Activated CD4-positive, alpha-beta T cell treated with anti-CD3 and anti-CD28 coated beads, Interleukin-10, Interleukin-2, amounts not matched to agents 100 ng/mL and 50 ng/mL, durations not matched to agents 16 hours and 8 hours (primary cell): ENCODE results near the gene GNRHR.

Experiments
- DNase-seq: peaks from one replicate; pipeline ENCODE4 v3.0.0-alpha.2; 2020

Gene GNRHR

DNA sequence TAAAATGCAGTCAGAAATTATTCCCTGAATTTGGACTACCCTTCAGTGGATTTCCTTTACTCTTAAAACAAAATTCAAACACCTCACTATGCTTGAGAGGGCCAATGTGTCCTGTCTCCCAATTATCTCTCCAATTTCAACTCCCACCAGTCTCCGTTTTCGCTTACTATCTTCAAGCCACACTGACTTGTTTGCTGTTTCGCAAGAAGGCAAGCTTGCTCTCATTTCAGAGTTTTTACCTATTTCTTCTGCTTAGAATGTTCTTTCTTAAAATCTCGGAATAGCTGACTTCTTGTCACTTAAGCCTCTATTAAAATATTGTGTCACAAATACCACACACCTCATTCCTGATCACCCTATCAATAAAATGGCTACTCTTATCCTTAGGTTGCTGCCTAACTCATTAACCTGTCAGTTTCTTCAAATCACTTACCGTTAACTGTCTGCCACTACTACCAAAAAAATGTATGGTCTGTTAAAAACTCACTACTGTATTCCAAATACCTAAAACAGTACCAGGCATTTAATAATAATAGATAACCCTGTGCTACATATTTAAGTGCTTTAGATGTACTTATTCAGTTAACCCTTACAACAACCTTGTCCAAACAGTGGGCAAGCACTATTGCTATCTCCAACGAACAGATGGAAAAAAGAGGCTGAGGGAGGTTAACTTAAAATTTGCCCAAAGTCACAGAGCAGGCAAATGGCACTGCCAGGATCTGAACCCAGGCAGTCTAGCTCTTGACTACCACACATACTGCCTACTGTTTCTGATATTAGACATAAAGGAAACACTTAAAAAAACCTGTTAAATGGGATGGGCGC, 56.1 kb downstream of the GNRHR start:
- no peak for DNase-seq

DNA sequence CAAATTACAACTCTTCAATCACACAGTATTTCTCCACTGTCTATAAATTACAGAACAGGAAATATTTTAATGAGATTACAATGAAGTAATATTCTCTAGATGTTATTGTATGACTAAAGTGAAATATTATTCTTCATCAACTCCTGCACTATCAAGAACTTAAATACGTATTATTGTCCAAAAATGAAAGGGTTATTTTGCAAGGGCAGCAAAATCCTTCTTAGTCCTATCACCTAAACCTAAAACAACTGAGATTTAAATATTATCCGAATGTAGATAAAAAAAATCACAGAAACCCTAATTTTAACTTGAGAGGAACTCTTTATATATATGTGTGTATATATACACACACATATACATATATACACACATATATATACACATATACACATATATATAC, 58.1 kb downstream of the GNRHR start:
- no peak for DNase-seq

DNA sequence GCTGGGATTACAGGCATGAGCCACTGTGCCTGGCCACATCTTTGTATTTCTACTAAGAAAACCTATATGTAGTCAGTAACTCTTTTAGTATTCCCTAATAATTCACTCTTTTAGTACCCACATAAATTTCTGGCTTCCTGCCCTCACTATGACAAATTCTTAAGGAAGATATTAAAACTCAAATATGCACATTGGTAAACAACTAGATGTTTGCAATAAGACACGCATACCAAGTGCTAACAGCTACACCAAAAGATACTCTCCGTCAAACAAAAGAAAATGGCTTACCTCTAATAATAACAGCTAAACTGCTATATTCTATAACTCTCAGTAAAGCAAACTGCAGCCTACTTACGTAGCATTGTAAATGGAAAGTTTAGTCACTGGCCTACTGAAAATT, 59.5 kb downstream of the GNRHR start:
- DNase-seq, result no peak

DNA sequence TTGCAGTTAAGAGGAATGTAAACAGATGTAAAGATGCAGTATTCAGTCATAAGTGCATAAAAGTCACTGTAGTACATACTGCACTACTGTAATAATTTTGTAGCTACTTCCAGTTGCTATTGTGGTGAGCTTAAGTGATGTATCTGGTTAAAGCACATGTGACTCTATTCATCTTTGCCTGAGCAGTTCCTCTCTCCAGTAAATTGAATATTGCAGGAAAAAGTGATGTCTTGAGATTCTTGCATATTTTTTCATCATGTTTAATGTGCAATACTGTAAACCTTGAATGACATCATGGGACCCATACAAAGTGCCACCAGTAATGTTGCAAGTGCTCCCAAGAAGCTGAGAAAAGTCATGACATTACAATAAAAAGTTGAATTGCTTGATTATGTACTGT, 62.9 kb downstream of the GNRHR start:
- DNase-seq, result no peak
